Testis (tissue), 2 donors: ENCODE results near the gene PKNOX2.

Experiments used
- POLR2A ChIP-seq: fragments of 450-650 bp; IDR thresholded peaks from one replicate; pipeline ENCODE4 v1.6.1; 2017; ENCODE audit warnings: antibody characterized with exemption, mild to moderate bottlenecking, moderate library complexity
- TF ChIP-seq, protein P1 (sequence below), 3 experiments: fragments of 450-650 bp in 2 of 3; fragments of 200-600 bp in 1 of 3; sonication (generic) in 1 of 3; IDR thresholded peaks; one replicate each; pipeline ENCODE4 v1.5.1; 2016 to 2019; ENCODE audit warnings: antibody characterized with exemption in 3 of 3, mild to moderate bottlenecking in 2 of 3, moderate library complexity in 1 of 3

DNA sequence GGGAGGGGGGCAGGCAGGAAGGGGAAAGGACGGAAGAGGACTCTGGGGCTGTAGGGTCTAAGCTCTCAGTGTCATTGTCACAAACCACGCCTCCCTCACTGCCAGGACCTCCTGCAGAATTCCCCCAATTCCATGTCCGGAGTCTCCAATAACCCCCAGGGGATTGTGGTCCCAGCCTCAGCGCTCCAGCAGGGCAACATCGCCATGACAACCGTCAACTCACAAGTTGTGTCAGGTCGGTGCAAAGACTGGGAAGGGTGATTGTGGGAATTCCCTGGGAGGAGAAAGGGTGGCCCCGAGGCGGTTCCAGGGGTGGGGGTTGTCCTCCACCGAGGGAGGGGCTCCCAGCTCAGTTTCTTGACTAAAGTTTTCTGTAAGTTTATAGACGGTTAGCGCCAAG, 245.5 kb downstream of the PKNOX2 start:
- TF ChIP-seq, protein P1, sequence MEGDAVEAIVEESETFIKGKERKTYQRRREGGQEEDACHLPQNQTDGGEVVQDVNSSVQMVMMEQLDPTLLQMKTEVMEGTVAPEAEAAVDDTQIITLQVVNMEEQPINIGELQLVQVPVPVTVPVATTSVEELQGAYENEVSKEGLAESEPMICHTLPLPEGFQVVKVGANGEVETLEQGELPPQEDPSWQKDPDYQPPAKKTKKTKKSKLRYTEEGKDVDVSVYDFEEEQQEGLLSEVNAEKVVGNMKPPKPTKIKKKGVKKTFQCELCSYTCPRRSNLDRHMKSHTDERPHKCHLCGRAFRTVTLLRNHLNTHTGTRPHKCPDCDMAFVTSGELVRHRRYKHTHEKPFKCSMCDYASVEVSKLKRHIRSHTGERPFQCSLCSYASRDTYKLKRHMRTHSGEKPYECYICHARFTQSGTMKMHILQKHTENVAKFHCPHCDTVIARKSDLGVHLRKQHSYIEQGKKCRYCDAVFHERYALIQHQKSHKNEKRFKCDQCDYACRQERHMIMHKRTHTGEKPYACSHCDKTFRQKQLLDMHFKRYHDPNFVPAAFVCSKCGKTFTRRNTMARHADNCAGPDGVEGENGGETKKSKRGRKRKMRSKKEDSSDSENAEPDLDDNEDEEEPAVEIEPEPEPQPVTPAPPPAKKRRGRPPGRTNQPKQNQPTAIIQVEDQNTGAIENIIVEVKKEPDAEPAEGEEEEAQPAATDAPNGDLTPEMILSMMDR (IDR thresholded peaks at IDR 0.05): no peak
- no peak for TF ChIP-seq POLR2A
